ENCODE data around the gene ADCY6. TPM values are rescaled to one million over a fixed set of nuclear protein-coding genes. Genes with fewer than 3 reads are reported as not detected.

The ADCY6 gene
- total RNA-seq, 2 donors from 2014 or later = 102 to 109 TPM

GRCh38 chr12:48819986-48820725 lies 31.3 kb upstream of the ADCY6 start:
- no peak overlapping the region for H3K4me3 ChIP-seq
- H3K36me3 ChIP-seq = peaks cover 7% of the 10 kb centered on the region
- no peak for ATAC-seq (ENCODE audit: insufficient number of reproducible peaks, low FRiP score, low read depth)
- no peak overlapping the region for H3K27ac ChIP-seq
- no peak for DNase-seq (ENCODE audit: low spot score)
- no peaks in the 10 kb centered on the region for H3K9me3 ChIP-seq
- H3K27me3 ChIP-seq (replicated peaks; ENCODE audit: insufficient read depth) = no peaks in the 10 kb centered on the region
- H3K4me1 ChIP-seq (ENCODE audit: control insufficient read depth in 1 of 2, low read depth in 2 of 2) = peaks cover 11 to 29% of the 10 kb centered on the region in 2 donors
- TF ChIP-seq CTCF (IDR thresholded peaks at IDR 0.05) = no peak

GRCh38 chr12:48818831-48819590 lies 30.1 kb upstream of the ADCY6 start:
- no peak for DNase-seq (ENCODE audit: low spot score)
- peaks cover 11 to 30% of the 10 kb centered on the region in 2 donors for H3K4me1 ChIP-seq (ENCODE audit: control insufficient read depth in 1 of 2, low read depth in 2 of 2)
- no peak for TF ChIP-seq CTCF (IDR thresholded peaks at IDR 0.05)
- no peak overlapping the region for H3K27ac ChIP-seq
- ATAC-seq (ENCODE audit: insufficient number of reproducible peaks, low FRiP score, low read depth) = no peak
- H3K36me3 ChIP-seq = peaks cover 4% of the 10 kb centered on the region
- no peaks in the 10 kb centered on the region for H3K27me3 ChIP-seq (replicated peaks; ENCODE audit: insufficient read depth)
- peak overlapping the region; percentile 91 for H3K4me3 ChIP-seq
- no peaks in the 10 kb centered on the region for H3K9me3 ChIP-seq

DNA sequence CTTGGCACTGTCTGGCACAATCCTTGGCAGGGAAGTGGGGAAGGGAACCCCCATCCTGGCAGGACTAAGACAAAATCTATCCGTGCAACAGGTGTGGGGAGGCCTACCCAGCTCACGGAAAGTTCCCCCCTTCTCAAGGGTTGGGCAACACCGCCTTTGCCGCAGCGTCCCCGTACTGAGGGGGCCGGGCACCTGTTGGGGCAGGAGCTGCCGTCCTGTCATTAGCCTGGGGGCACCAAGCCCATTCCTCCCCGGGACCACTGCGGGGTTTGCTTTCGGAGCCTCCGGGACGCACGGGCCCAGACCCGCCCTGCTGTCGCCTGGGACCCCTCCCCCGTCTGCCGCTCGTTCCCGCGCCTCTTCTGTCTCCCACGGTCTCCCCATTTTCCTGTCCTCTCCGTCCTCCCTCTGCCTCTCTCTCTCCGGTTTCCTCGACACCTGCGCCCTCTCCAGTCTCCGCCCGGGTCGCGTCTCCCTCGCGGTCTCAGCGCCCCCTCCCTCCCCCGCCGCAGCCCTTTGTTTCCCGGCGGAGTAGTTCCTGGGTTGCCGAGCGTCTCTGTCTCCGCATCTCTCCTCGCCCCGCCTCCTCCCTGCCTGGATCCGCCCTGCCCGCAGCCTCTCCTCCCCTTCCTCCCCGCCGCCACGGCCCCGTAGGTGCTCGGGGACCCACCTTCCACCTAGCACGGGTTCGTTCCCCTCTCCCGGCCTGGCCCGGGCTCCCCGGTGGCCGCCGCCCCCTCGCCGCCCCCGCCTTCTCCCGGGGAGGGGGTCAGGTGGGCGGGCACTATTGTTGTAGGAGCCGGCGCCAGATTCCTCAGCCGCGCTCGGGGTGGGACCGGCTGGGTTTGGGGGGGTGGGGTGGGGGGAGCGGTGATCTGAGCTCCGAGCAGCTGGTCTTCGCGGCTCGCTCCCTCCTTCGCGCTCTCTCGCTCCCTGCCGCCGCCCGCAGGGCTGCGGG lies 29.3 kb upstream of the ADCY6 start, which contains the start of gene CACNB3:
TSS of gene CACNB3 (plus strand) at position 624 of the 958 bp plus-strand sequence. CDS start 434 bp downstream, outside the sequence.
- DNase-seq (ENCODE audit: low spot score) (no peak), ATAC-seq (ENCODE audit: insufficient number of reproducible peaks, low FRiP score, low read depth) (no peak)
- peaks cover 14 to 37% of the 10 kb centered on the region in 2 donors for H3K4me1 ChIP-seq (ENCODE audit: control insufficient read depth in 1 of 2, low read depth in 2 of 2)
- no peaks in the 10 kb centered on the region for H3K27me3 ChIP-seq (replicated peaks; ENCODE audit: insufficient read depth)
- H3K27ac ChIP-seq = no peak within 1 kb of the TSS
- H3K36me3 ChIP-seq = no peaks in the 10 kb centered on the region
- peak within 1 kb of the TSS; percentile 91 for H3K4me3 ChIP-seq
- no peaks in the 10 kb centered on the region for H3K9me3 ChIP-seq
- TF ChIP-seq CTCF (IDR thresholded peaks at IDR 0.05) = no peak

DNA sequence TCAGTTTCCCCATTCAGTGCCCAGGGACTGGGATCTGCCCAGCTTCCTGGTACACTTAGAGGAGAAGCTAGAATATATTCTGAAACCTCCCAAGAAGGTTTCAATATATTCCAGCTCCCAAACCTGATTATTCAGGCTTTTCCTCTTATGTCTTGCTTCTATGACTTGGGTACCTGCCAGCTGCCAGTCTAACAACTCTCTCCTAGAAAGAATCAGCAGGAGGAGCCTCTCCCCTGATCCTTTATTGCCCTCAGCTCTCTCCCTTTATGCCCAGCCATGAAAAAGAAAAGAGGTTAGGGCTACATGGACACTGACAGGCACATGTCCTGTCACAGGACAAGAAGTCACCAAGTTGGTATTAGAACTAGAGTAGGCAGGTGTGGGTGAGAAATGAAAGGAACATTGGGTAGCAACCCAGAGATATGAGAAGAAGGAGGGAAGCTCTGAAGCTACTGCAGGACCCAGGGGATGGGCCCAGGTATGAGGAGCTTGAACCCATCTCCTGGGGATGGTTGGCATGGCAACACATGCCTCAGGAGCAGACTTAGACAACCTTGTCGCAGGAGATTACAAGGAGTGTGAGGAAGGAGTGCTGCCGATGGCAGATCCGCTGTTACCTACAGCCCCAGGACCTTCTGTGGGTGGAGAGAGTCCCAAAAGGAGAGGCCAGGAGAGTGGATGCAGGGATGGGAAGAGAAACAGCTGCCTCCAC lies 27.4 kb upstream of the ADCY6 start:
- peaks cover 14 to 37% of the 10 kb centered on the region in 2 donors for H3K4me1 ChIP-seq (ENCODE audit: control insufficient read depth in 1 of 2, low read depth in 2 of 2)
- TF ChIP-seq CTCF (IDR thresholded peaks at IDR 0.05) = no peak
- H3K36me3 ChIP-seq = no peaks in the 10 kb centered on the region
- no peaks in the 10 kb centered on the region for H3K27me3 ChIP-seq (replicated peaks; ENCODE audit: insufficient read depth)
- no peaks in the 10 kb centered on the region for H3K9me3 ChIP-seq
- no peak for DNase-seq (ENCODE audit: low spot score)
- H3K4me3 ChIP-seq = peak overlapping the region; percentile 82
- H3K27ac ChIP-seq = peak overlapping the region in 1 of 2 donors; percentile 90
- ATAC-seq (ENCODE audit: insufficient number of reproducible peaks, low FRiP score, low read depth) = no peak
